Effector memory CD4-positive, alpha-beta T cell (primary cell): ENCODE measurements around the gene ELL2.

Source experiments
- DNase-seq, 3 donors: peaks; one replicate each; pipeline ENCODE4 v3.0.0-alpha.2; 2020
- H3K27ac ChIP-seq: 2 replicates; pipeline ENCODE4 v1.7.0; 2013; ENCODE audit warnings: mild to moderate bottlenecking, low read length, moderate library complexity; ENCODE audit not compliant: insufficient read depth, poor library complexity, severe bottlenecking
- H3K27me3 ChIP-seq: replicated peaks from 2 replicates; pipeline ENCODE4 v1.7.0; 2013; ENCODE audit warnings: mild to moderate bottlenecking, low read length; ENCODE audit not compliant: insufficient read depth, control insufficient read depth, poor library complexity, severe bottlenecking
- H3K36me3 ChIP-seq: 2 replicates; pipeline ENCODE4 v1.7.0; 2013; ENCODE audit warnings: mild to moderate bottlenecking, low read length, moderate library complexity; ENCODE audit not compliant: control insufficient read depth, insufficient read depth
- H3K4me1 ChIP-seq: 2 replicates; pipeline ENCODE4 v1.7.0; 2013; ENCODE audit warnings: low read length, mild to moderate bottlenecking; ENCODE audit not compliant: control insufficient read depth, insufficient read depth, poor library complexity, severe bottlenecking
- H3K4me3 ChIP-seq: 2 replicates; pipeline ENCODE4 v1.7.0; 2013; ENCODE audit warnings: low read length, low read depth, mild to moderate bottlenecking; ENCODE audit not compliant: insufficient read depth, poor library complexity, severe bottlenecking
- H3K9me3 ChIP-seq: 2 replicates; pipeline ENCODE4 v1.7.0; 2013; ENCODE audit warnings: mild to moderate bottlenecking, low read length, moderate library complexity; ENCODE audit not compliant: control insufficient read depth

The ELL2 gene

DNA sequence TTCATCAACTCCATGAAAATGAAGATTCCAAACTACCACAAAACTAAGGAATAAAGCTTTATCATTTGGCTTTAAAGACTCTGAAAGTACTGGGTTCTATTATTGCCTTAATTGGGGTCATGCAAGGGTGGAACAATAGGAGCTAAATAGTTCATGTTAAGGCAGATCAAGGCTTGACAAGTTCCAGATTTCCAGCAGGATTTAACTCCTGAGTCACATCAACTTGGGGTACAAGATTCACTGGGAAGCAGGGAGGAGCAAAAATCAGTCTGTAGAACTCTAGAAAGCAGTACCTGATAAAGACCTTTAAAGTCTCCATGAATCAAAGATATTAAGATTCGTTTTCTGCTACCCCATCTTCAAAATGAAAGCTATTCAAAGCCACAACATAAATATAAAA lies 97.2 kb downstream of the ELL2 start:
- H3K4me3 ChIP-seq: no peak overlapping the region
- DNase-seq: no peak
- peaks cover 6% of the 10 kb centered on the region for H3K4me1 ChIP-seq
- H3K27me3 ChIP-seq: no peaks in the 10 kb centered on the region
- H3K27ac ChIP-seq: no peak overlapping the region
- no peaks in the 10 kb centered on the region for H3K36me3 ChIP-seq
- no peaks in the 10 kb centered on the region for H3K9me3 ChIP-seq

DNA sequence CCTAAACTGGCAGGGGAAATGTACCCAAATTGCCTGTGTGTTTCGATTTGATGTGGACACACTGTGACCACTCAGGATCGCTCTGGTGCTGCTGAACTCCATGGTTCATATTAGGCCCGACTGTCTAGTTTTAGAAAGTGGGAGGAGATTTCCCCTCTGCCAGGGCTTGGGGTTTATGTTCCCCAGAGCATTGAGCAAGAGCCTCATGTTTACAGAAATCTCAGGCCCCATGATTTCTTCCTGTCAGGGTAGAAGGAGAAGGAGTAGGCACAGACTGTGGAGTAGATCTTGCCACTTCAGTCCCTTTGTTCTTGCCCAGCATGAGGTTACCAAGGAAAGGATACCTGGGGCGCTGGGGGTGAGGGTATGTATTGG lies 98.3 kb downstream of the ELL2 start:
- Histone ChIP-seq H3K27ac (no peak overlapping the region), H3K27me3 (no peaks in the 10 kb centered on the region), H3K4me1 (no peaks in the 10 kb centered on the region), H3K36me3 (no peaks in the 10 kb centered on the region), H3K4me3 (no peak overlapping the region), H3K9me3 (no peaks in the 10 kb centered on the region)
- no peak for DNase-seq

DNA sequence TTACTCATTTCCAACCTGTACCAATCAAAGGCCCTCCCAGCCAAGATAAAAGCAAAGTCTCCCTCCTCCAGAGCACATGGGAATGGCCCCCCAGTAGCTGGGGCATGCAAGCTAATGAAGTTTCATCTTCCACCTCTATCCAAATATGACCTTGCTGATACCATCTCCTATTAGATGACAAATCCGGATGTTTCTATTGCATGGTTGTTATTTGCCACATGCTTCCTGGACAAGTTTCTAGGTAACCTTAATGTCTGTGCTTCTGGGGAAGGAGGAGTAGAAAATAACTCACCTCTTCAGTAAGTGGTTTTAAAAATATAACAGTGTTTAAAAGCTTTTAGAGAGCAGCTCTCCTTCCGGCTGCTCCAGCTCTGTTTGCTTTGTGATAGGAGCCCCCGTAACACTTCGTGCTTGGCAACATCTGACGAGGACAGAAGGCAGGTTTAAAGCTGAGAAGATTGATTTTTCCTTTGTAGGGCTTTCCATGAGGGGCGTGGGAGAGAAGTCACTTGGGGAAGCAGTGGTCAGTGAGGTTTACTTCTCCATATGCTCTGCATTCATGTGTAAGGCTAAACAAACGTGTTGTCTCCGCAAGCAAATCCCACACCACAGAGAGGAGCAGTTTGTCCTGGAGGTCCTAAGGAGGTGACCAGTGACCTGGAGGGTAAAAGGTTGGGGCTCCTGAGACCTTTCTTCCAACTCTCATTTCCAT lies 98.8 kb downstream of the ELL2 start:
- no peak for DNase-seq
- no peak overlapping the region for H3K27ac ChIP-seq
- no peaks in the 10 kb centered on the region for H3K9me3 ChIP-seq
- no peak overlapping the region for H3K4me3 ChIP-seq
- no peaks in the 10 kb centered on the region for H3K27me3 ChIP-seq
- no peaks in the 10 kb centered on the region for H3K4me1 ChIP-seq
- H3K36me3 ChIP-seq: no peaks in the 10 kb centered on the region

DNA sequence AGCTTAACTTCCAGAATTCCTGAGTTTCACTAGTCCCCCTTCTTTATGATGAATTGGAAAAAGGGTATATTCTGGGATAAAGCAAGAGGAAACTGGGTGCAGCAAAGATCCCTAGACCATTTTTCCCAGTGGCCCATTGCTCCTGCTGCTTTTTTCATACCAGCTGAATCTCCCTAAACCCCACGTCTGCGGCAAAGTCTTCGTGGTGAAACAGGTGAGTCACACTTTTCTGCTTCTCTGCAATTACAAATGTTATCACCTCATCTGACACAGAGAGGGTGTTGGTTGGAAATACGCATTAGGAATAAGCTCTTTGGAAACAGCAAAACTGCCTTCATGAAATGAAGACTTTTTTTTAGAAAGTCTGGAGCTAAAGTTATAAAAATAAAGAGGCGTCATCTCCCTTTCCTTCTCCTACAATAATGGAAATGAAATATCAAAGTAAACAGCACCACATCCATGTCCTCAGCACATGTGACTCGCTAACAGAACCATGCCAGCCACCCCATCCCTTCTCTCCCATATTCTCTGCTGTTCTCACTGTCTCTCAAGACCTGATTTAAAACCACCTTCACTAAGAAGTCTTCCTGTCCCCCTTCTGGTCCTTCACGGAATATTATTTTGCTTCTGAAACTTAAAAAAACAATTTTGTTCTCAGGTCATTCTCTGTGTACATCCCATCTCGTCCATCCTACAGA lies 99.6 kb downstream of the ELL2 start:
- H3K36me3 ChIP-seq: no peaks in the 10 kb centered on the region
- H3K4me1 ChIP-seq: no peaks in the 10 kb centered on the region
- no peak overlapping the region for H3K27ac ChIP-seq
- no peaks in the 10 kb centered on the region for H3K27me3 ChIP-seq
- no peaks in the 10 kb centered on the region for H3K9me3 ChIP-seq
- H3K4me3 ChIP-seq: no peak overlapping the region
- no peak for DNase-seq

DNA sequence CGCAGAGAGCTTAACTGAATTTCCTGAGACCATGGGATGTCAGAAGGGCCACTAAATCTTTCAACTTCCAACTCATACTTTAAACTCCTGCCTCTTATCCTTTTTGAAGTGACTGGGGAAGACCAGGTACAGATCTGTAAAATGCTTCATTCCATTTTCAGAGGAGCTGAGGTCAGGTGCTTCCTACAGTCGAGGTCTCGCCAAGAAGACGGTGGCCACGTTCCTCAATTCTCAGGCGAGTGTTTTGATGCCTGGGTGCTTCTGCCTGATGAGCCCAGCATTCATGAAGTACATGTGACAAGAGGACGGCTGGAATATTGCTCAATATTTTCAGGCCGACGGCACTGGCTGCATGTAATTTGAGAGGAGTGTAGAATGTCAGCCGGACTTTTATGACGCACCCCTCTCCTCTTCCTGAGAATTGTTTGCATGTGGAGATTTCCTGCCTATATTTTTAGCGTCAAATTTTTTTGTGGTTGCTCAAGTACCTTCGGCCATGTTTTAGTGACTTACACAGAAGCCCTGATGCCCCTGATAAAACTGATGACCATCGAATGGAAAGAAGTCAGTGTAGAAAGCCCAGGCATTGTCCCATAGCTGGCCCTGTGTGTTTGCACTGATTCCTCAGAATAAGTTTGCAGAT lies 100.3 kb downstream of the ELL2 start:
- Histone ChIP-seq H3K36me3 (no peaks in the 10 kb centered on the region), H3K27me3 (no peaks in the 10 kb centered on the region), H3K4me1 (no peaks in the 10 kb centered on the region), H3K9me3 (no peaks in the 10 kb centered on the region), H3K4me3 (no peak overlapping the region), H3K27ac (no peak overlapping the region)
- DNase-seq: no peak

DNA sequence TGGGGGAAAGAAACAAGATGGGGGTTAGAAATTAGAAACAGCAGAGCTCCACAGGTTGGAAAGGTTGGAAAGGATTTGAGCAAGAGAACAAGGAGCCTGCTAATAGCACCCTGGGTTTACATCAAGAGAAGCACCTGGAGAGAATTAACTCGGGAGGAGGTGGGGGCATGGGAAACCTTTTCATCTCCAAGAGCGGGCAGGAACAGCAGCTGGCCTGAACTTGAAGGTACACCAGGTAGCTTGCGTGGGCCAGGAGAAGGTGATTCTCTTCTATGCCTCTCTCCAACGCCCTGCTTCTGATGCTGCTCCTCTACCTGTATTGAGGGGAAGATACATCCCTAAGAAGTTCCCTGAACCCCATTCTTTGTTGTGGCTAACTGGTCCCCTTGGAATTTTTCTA lies 102.0 kb downstream of the ELL2 start:
- H3K4me3 ChIP-seq: no peak overlapping the region
- H3K9me3 ChIP-seq: no peaks in the 10 kb centered on the region
- H3K4me1 ChIP-seq: no peaks in the 10 kb centered on the region
- no peak for DNase-seq
- no peak overlapping the region for H3K27ac ChIP-seq
- H3K36me3 ChIP-seq: no peaks in the 10 kb centered on the region
- no peaks in the 10 kb centered on the region for H3K27me3 ChIP-seq

DNA sequence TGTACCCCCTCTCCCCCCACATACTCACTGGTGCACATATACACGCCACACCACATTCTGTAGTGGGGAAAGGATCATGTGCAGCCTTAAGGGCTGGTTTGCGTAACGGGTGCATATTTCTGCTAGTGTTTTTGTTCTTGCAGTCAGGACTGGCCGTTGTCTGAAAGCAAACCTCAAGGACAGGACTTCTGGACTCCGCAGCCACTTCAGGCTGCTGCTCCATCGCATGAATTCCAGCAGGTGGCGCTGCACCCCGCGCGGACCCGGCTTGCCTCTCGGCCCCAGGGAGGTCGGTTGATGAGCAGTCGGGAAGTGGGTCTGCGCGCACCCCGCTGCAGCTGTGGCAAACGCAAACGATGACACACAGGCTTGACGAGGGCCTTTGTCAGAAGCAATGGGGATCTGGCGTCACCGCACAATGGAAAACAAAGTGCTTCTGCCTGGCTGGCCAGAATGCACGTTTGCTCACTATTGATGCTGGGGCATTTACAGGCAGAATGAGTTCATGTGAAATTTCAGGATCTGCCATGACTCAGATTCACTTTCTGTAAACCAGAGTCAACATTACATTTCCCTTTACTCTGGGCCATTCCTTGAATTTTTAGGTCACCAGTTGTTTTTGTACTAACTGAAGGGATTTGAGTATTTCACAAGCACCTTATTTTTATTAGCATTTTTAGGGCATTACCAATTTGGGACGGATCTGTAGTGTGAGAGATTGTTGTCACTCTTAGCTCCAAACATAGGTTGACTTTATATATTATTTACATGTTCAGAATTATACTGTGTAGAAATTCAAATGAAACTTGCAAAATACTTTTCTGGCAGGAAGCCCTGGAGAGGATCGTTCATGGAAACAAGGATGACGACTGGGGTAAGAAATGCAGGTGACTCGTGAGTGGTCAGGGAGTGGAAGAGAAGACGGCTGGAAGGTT lies 102.7 kb downstream of the ELL2 start:
- Histone ChIP-seq H3K36me3 (no peaks in the 10 kb centered on the region), H3K27ac (no peak overlapping the region), H3K4me1 (no peaks in the 10 kb centered on the region), H3K4me3 (no peak overlapping the region), H3K9me3 (no peaks in the 10 kb centered on the region), H3K27me3 (no peaks in the 10 kb centered on the region)
- peak; percentile 78 to 80 (median 78) for DNase-seq

DNA sequence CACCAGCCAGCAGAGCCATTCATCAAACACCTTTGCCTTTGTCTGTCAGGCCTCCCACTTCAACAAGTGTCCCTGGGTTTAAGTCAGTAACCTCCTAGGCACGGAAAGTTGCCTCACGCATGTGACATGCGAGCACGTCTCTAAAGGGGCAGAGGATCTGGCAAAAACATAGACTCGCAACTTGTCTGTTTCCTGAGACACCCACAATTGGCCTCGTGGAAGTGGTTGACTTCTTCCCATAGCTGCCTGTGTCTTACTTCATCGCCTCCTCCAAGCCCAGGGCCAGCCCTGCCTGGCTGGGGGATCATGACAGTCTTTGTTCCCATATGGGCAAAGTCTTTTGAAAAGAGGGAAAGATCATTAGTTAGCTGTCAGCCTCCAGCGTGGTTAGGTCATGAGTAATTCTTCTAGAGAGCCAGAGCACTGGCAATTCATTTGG lies 103.6 kb downstream of the ELL2 start:
- DNase-seq: no peak
- Histone ChIP-seq H3K9me3 (no peaks in the 10 kb centered on the region), H3K27ac (no peak overlapping the region), H3K36me3 (no peaks in the 10 kb centered on the region), H3K27me3 (no peaks in the 10 kb centered on the region), H3K4me3 (no peak overlapping the region), H3K4me1 (no peaks in the 10 kb centered on the region)

DNA sequence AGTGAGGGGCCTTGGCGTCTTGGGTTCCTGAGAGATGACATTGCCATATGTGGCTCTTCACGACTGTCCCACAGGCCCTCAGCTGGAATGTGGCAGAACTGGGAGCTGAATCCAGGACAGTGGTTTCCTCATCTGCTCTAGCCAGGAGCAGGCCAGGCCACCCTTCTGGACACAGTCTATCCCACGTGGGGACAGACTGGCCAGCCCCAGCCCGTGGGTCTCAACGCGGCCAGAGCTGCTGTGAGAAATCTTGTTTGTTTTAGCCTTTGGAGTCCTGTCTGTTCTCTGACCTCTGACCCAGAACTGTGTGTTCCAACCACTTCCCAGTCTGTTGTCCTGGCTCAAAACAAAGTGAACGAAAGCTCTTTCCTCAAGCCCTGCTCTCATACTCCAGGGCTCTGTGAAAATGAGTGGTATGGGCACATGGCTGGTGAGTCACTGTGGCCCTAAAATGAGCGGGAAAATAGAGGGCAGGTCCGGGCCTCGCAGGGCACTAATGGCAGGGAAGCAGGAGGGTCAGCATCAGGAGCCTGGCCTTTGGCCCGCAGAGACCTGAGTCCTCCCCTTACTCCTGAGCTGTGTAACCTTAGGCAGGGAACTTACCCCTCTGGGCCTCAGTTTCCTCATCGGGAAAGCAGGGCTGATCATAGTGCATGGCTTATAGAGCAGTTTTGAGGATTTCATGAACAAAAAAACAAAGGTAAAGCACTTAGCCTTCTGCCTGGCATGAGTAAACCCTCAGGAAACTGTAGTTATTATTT lies 104.3 kb downstream of the ELL2 start:
- Histone ChIP-seq H3K36me3 (no peaks in the 10 kb centered on the region), H3K4me1 (no peaks in the 10 kb centered on the region), H3K9me3 (no peaks in the 10 kb centered on the region), H3K27me3 (no peaks in the 10 kb centered on the region), H3K27ac (no peak overlapping the region), H3K4me3 (no peak overlapping the region)
- DNase-seq: no peak
